LHCN-M2 (cell line): Measurements from ENCODE around the gene IL31. TPM values are rescaled to one million over a fixed set of nuclear protein-coding genes. Genes with fewer than 3 reads are reported as not detected.
A peak's percentile ranks its signal among the peaks of the same experiment; 100 is the strongest.

Source experiments
- DNase-seq: peaks from one replicate; pipeline ENCODE4 v3.0.0-alpha.2; 2012; ENCODE audit warnings: low read depth
- total RNA-seq: library from RNA; depleted of rRNA; stranded (reverse); fragments of >200 nt; gene quantifications from 2 replicates; pipeline ENCODE4 v1.2.3, GENCODE V29; 2014

IL31 gene
- total RNA-seq, 1 experiment from 2014 or later: not detected

DNA sequence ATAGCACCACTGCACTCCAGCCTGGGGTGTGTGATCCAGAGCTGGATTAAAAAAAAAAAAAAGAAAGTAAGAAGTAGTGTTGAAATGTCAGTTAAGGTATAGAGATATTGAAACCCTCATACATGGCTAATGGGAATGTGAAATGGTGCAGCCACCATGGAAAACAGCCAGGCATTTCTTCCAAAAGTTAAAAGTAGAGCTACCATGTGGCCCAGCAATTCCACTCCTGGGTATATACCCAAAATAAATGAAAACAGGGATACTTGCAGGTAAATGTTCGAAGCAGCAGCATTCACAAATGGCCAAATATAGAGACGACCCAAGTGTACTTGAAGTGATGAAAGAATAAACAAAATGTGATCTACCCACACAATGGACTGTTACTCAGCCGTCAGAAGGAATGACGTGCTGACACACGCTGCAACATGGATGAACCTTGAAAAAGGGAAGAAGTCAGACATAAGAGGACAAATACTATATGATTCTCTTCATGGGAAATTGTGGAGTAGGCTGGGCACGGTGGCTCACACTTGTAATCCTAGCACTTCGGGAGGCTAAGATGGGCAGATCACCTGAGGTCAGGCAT lies 15.2 kb downstream of the IL31 start:
- DNase-seq: no peak

DNA sequence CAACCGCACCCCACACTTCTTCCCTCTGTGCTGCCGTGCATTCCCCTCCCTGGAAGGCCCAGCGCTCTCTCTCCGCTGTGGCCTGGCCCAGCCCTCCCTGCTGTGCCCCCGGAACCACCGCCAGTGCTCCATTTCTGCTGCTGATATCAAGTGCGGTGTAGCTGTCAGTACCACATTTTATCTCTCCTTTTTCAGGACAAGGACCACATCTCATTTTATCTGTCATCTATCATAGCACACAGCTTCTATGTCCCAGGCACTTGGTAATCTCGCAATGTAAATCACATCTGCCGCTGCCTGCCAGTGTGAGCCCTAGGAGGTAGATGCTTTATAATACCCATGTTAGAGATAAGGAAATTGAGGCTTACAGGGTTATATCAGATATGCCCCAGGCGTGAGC lies 18.3 kb downstream of the IL31 start:
- DNase-seq: no peak

DNA sequence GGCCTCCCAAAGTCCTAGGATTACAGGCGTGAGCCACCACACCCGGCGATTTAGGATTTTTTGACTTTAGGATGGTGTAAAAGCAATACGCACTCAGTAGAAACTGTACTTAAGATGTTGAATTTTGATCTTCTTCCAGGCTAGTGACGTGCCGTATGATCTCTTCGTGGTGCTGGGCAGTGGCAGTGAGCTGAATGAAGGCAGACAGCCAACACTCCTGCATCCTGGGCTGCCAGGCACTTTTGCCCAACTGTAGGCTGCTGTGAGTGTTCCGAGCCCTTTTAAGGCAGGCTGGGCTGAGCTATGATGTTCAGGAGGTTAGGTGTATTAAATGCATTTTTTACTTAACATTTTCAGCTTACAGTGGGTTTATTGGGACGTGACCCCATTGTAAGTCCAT lies 21.3 kb downstream of the IL31 start:
- no peak for DNase-seq

DNA sequence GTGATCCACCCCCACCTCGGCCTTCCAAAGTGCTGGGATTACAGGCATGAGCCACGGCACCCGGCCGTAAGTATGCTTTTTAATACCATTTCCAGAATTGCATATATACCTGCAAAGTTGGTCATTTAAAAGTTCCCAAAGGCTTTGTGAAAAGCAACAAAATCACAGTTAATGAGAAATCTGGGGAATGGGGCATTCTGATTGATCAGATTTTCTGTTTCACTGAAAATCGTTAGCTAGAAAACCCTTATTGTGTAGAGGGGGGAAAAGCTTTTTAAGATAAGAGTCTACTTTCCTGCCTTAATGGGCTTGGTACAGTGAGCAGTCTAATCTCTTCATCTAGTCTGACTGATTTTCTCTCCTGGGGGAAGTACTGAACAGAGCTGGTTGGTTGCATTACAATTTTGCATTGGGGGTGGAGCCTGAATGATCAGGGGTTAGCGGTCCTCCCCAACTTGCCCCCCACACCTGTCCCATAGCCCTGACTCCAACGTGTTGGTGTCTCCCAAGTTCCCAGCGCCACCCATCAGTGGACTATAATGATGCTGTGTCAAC lies 23.8 kb downstream of the IL31 start:
- DNase-seq: no peak

DNA sequence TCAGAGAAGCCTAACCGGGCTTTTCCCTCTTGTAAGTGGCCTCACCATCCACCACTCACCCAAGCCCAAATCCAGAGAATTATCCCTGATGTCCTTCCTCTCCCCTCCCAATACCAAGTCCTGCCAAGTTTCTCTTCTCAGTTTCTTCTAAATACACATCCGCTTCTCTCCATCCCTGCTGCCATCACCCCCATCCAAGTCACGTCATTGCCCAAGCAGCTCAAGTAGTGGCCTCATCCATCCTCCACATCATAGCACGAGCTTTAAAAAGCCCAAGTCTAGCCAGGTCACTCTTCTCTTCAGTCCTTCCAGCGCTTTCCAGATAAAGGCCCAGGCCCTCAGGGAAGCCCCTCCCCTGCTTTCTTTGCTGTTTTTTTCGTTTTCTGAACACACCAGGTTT lies 25.4 kb downstream of the IL31 start:
- DNase-seq: no peak

DNA sequence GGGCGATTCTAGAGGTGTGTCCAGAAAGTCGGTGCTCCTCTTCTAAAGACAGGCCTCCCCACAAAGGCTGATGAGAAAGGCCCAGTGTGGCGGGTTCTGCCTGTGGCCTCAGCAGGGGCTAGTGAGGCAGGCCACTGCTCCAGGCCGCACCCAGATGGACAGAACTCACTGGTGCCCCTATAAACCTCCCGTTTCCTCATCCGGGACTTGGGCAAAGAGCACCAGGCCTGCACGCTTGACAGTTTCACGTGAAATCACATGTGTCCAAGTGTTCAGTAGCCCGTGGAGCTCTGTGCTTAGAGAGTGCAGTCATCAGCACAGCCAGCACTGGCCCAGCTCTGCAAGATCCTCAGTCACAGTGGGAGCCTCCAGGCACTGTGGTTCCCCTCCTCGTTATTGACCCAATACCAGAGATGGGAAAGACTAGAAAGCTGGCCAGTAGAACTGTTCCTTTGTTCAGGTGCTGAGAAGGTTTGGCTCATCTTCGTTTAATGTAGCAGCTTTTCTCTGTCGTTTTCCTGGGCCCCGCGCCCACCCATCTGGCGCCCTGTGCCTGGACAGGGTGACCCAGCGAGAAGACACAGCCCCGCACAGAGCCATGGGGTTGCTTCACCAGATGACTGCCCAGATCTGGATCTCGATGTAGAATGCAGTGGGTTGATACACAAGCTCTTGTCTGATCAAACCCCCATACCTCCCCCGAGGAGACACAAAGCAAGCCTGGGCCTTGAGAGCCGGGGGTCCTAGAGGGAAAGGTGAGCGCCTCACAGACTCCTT lies 26.3 kb downstream of the IL31 start:
- DNase-seq: no peak

DNA sequence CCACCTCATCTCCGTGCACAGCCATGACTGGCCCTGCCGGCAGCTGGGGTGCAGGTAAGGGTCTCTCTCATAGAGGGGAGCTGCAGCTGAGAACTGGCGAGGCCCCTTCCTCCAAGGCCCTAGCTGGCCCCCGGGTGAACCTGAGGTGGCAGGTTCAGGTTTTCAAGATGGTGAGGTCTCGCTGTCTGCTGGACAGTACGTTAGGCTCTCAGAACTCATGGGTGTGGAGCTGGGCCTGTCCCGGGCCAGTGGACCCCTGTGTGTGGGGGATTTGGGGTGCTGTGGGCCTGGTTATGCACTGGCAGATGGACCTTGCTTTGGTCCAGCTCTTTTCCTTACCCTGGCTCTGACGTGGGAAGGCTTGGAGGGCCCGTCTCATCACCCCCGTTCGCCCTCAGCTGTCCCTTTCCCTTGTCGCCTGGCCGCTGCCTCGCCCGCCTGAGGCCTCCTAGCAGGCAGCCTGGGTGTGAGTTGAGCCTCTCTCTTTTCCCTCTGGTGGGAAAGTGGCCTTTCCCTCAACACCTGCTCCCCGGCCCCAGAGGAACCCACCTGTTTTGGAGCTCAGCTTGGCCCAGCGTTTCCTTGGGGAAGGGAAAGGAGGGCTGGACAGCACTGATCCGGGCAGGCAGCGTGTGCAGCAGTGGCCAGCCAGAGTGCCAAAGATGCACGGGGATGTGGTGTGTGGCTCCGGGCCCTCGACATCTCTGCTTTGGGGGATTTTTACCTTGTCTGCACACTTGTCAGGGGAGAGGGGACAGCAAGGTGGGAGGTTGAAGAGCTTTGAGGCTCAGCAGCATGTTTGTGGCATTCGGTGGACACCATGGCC lies 28.3 kb downstream of the IL31 start:
- no peak for DNase-seq

DNA sequence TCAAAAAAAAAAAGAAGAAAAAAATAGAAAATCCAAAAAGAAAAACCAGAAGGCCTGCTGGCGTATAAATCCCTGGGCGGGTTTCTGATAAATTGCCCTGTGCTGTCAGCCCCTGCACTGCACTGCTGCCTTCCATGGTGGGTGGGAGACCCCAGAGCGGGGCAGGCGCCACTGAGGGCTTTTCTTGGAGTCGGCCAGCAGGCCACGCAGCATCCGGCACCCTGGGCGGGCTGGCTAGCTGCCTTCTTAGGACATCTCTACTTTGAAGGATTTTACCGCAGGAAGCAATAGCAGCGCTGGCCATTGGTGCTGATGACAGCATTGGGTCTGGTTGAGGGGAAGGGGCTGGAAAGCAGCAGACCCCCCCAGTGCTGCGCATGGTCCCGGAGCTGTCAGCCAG lies 29.1 kb downstream of the IL31 start:
- DNase-seq: no peak

DNA sequence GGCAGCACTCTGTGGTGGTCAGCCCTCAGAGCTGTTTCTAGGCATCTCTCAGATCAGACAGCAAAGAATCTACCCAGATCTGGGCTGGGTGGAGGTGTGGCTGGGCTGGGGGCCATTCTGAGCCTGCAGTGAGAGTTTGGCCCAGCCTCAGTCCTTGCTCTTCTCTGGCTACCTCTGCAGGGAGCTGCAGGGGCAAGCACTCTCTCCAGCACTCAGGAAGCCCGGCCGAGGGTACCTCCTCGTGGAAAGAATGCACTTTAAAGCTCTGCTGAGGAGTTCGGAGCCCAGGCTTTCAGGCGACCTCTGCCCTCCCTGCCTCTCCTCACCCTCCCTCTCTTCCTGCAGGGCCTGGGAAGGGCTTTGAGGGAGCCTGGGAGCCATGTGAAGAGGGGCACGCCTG lies 31.2 kb downstream of the IL31 start:
- DNase-seq: no peak

DNA sequence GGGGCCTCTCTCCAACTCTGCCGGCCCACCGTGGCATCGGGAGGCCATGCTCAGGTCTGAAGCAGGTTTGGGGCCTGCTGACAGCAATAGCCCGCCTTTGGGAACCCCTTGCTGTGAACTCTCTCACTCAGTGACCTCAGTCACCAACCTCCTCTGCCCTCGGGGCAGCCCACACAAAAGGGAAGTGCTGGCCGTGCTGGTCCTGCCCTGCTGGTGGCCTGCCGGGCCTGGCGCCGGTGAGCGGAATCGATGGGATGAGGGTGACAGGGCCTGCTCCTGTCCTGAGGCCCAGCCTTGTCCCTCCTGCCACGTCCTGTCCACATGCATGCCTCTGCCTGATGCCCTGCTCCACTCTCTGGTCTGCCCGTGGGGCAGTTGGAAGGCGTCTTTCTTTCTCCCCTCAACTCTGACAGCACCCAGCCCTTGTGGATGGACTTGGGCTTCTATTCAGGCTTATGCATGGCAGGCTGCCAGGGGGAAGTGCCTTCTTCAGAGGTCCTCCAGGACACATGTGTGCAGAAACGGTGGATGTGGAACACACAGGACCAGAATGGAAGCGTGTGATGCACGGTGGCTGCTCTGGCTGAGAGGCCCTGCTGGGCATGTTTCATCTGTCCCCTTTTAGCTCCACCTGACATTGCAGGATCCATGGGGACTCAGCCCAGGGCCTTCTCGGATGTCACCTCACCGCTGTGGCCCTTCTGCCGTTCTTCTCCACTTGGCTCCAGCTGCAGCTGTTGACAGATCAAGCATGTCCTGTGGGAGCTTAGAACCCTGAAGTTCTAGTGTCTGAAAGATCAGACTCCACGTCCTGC lies 31.9 kb downstream of the IL31 start:
- no peak for DNase-seq

DNA sequence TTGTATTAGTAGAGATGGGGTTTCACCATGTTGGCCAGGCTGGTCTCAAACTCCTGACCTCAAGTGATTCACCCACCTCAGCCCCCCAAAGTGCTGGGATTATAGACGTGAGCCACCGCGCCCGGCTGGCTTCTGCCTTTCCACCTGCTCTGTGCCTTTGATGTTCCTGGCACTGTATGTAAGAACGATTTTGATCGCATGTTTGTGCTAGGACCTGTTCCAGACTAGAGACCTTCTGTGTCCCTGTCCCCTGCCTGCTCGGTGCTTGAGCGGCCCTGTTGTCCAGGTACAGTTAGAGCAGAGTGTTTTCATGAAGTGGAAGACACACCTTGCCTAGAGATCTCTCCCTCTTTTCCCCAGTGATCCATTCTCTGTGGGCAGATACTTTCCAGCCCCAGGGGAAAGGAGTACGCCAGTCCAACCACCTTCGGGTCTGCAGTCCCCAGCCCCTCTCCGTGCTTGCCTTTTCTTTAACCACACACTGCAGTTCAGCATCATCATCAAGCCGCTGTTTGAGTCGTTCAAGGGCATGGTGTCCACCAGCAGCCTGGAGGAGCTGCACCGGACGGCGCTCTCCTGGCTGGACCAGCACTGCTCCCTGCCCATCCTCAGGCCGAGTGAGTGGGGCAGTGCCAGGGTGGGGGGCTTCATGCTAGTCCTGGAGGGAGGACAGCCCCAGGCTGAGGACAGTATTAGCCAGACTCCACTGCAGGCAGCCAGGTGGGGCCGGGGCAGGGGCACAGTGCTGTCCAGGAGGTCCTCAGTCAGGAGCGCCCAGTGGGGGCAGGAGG lies 33.4 kb downstream of the IL31 start:
- DNase-seq: no peak

DNA sequence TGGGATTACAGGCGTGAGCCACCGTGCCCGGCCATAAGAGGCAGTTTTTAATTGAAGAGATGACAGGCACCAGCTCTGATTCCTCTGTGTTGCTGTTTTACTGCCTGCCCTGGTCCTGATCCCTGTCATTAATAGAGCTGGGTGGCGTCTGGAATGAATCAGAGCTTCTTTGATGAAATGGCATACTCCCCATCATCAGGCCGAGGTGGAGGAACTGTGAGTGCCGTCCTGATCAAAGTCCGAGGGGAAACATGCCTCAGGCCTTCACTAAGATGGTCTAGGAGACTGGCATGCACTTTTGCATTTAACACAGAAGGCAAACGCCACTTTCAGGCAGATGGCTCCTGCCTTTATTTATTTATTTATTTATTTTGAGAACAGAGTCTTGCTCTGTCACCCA lies 34.1 kb downstream of the IL31 start:
- no peak for DNase-seq

DNA sequence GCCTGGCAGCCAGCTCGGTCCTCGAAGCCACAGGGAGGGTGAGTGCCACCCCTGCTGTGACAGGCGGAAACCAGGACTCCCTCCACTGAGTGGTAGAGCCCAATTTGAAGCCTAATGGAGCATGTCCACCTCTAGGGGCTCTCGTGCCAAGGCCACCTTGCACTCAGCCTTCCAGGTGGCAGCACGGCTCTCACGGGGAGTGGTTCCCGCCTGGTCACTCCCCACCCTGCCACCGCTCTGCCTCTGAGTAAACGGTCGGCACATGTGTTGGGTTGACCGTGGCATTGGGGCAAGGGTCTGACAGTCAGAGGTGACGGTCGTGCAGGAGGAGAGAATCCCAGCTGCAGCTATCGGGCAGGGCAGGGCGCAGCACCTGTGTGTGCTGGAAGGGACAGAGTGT lies 34.8 kb downstream of the IL31 start:
- no peak for DNase-seq

DNA sequence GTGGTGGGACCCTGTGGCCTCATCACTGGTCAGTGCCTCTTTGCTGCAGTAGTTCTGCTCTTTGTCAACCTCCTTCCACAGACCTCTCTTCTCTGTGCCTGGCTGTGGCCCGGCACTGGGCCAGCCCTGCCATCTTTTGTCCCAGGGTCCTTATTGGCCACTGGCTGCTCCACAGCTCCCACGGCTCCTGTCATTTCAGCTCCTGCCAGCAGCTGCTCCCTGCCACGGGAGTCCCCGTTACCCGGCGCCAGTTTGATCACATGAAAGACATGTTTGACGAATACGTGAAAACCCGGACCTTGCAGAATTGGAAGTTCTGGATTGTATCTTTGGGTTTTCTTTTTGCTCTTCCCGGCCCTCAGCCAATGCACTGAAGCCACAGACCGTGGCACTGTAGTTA lies 35.4 kb downstream of the IL31 start:
- DNase-seq: no peak

DNA sequence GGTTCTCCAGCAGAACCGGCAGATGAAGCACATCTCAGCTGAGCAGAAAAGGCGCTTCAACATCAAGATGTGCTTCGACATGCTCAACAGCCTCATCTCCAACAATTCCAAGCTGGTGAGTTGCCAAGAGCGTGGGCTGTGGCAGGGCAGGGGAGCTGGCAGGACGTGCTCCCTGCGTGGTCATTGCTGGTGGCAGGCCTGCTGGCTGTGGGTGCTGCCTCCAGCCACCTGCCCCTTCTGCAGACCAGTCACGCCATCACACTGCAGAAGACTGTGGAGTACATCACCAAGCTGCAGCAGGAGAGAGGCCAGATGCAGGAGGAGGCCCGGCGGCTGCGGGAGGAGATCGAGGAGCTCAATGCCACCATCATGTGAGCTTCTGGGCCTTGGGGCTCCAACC lies 35.8 kb downstream of the IL31 start:
- DNase-seq: no peak

DNA sequence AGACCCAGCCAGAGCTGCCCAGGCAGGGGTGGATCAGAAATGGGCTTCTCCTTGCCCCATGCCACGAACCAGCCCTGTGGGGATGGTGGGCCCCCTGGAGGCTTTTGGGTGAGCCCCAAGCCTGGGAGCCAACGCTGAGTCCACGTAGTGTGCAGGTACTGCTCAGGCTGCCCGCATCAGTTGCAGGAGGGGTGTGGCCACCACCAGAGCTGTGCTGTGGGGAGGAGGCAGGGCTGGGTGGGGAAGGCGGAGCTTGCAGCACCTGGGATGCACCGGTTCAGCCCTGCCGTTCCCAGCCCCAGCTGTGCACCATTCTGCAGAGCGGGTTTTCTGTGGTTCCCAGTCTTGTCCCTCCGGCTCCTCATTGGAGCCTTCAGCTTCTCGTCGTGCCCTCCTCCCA lies 36.3 kb downstream of the IL31 start:
- DNase-seq: no peak

DNA sequence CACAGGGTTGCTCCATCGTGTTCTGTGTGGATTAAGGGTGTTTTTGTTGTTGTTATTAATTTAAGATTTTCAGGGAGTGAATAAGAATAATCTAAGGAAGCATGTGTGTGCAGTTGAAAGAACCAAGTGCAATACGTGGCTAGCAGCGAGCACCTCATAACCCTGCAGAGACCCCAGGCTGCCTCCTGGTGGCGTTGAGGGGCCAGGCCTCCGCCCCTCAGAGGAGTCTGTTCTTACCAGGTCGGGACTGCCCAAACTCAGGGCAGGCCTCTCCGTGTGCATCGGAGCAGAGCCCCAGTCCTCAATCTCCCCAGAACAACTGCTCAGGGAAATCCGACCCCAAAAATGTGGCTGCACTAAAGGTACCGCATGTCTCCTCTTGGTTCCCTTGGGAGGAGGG lies 36.8 kb downstream of the IL31 start:
- DNase-seq: no peak

DNA sequence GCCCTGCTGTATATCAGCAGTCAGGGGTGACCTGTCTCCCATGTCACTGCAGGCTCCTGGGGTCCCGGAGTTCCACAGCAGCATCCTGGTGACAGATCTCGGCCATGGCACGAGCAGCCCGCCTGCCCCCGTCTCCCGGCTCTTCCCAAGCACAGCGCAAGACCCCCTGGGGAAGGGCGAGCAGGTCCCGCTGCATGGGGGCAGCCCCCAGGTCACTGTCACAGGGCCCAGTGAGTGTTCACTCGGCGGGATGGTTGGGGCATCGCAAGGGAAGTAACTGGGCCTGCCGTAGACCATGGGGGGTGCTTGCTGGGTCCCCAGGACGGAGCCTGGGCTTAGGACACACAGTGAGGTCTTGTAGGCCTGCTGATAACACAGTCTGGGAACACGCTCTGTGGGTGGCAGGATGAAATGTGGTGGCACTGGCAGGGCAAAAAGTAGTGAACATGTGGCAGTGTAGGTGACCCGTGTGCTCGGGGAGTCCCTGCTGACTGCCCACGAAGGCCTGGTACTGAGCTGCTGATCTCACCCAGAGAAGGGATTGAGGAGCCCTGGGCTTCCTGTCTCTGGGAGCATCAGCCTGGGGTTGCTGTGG lies 38.5 kb downstream of the IL31 start:
- no peak for DNase-seq

DNA sequence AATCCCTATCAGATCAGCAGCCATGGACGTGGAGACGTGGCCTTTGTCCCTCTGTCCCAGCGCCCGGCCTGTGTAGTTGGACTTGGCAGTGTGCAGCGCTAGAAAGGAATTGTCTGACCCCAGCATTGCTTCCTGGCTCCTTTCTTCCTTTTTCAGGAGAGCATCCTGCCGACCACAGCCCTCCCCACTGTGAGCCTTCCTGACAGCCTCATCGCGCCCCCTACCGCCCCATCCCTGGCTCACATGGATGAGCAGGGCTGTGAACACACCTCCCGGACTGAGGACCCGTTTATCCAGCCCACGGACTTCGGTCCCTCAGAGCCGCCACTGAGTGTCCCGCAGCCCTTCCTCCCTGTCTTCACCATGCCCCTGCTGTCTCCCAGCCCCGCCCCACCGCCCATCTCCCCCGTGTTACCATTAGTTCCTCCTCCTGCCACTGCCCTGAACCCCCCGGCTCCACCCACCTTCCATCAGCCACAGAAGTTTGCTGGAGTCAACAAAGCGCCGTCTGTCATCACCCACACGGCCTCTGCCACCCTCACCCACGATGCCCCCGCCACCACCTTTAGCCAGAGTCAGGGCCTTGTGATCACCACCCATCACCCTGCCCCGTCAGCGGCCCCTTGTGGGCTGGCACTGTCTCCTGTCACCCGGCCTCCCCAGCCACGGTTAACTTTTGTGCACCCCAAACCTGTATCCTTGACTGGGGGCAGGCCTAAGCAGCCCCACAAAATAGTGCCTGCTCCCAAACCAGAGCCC lies 40.6 kb downstream of the IL31 start:
- no peak for DNase-seq

DNA sequence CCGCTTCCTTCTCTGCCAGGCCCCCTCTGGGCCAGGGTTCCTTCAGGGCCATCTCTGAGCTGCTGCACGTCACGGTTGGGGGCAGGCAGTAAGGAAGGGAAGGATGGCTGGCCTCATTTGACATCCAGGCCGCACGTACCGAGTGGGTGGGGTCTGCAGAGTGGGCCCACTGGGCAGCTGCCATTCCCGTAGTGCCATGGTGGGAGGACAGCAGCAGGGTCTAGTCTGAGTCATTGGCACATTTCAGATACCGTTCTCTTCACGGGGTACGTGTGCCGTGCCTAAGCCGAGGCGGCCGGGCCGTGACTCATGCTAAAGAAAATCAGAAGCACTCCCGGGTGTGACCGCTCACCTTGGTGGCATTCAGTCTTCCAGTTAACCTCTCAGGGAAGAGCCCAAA lies 43.9 kb downstream of the IL31 start:
- peak; percentile 20 for DNase-seq
